T-cell (primary cell): ENCODE data around the gene ALG12. TPM values are rescaled to one million over a fixed set of nuclear protein-coding genes. Genes with fewer than 3 reads are reported as not detected.
A peak's percentile ranks its signal among the peaks of the same experiment; 100 is the strongest.

ENCODE experiments used
- ATAC-seq, 4 experiments: fragments of 200-7000 bp in 3 of 4; fragments of 150-1000 bp in 1 of 4; cut with Tn5 transposase; replicated peaks in 1 of 4; 1 replicate in 3 of 4; 2 replicates in 1 of 4; pipeline ENCODE4 v1.10.0; 2021; ENCODE audit warnings: moderate library complexity in 3 of 4, mild to moderate bottlenecking in 2 of 4, moderate number of reproducible peaks in 1 of 4
- CTCF ChIA-PET, 2 donors: fragments of 300-600 bp; sonication (Branson Sonifier 250); formaldehyde crosslinking; loops; one replicate each; lab custom pipeline; 2022; ENCODE audit warnings: antibody characterized with exemption in 2 of 2; lab: Charles Lee
- POLR2A ChIA-PET, 2 donors: fragments of 300-600 bp; sonication (Branson Sonifier 250); formaldehyde crosslinking; loops; one replicate each; lab custom pipeline; 2022; ENCODE audit warnings: antibody characterized with exemption in 2 of 2; lab: Charles Lee
- DNase-seq, 35 experiments: peaks; one replicate each; pipeline versions ENCODE4 v3.0.0 to v3.0.0-alpha.2; 2013 to 2023
- H3K27ac ChIP-seq: one replicate; pipeline ENCODE4 v1.5.1; 2013; ENCODE audit warnings: low read length
- H3K27me3 ChIP-seq, 2 experiments: replicated peaks in 1 of 2; 1 replicate in 1 of 2; 2 replicates in 1 of 2; pipeline versions ENCODE4 v1.6.1 to v1.7.0; 2013; ENCODE audit warnings: low read length in 1 of 2, mixed read lengths in 1 of 2; ENCODE audit not compliant: control insufficient read depth in 2 of 2, insufficient read depth in 2 of 2; ENCODE audit errors: extremely low read depth in 1 of 2
- H3K36me3 ChIP-seq, 2 donors: 1 replicate in 1 of 2; 2 replicates in 1 of 2; pipeline versions ENCODE4 v1.6.1 to v1.7.0; 2013; ENCODE audit warnings: low read length in 1 of 2; ENCODE audit not compliant: control insufficient read depth in 2 of 2, insufficient read depth in 1 of 2; ENCODE audit errors: extremely low read depth in 1 of 2
- H3K4me1 ChIP-seq, 2 experiments: 1 replicate in 1 of 2; 2 replicates in 1 of 2; pipeline versions ENCODE4 v1.6.1 to v1.7.0; 2013; ENCODE audit warnings: low read length in 2 of 2, mixed read lengths in 1 of 2; ENCODE audit not compliant: insufficient read depth in 2 of 2, control insufficient read depth in 1 of 2; ENCODE audit errors: extremely low read depth in 1 of 2
- H3K4me3 ChIP-seq, 2 donors: 1 replicate in 1 of 2; 2 replicates in 1 of 2; pipeline versions ENCODE4 v1.5.1 to v1.7.0; 2013; ENCODE audit warnings: mild to moderate bottlenecking in 2 of 2, low read length in 1 of 2, moderate library complexity in 1 of 2; ENCODE audit not compliant: control insufficient read depth in 1 of 2; ENCODE audit errors: extremely low read depth in 1 of 2
- H3K9me3 ChIP-seq: 2 replicates; pipeline ENCODE4 v1.7.0; 2013
- H3K27ac Mint-ChIP-seq, 2 donors: one replicate each; pipeline ENCODE4 v1.8.0; 2020 to 2021; ENCODE audit warnings: mild to moderate bottlenecking in 2 of 2, mixed read lengths in 2 of 2
- H3K27me3 Mint-ChIP-seq, 2 donors: one replicate each; pipeline ENCODE4 v1.8.0; 2021 to 2022; ENCODE audit warnings: mixed read lengths in 2 of 2
- H3K36me3 Mint-ChIP-seq: one replicate; pipeline ENCODE4 v1.8.0; 2021; ENCODE audit warnings: mixed read lengths
- H3K4me1 Mint-ChIP-seq, 3 donors: one replicate each; pipeline ENCODE4 v1.8.0; 2020 to 2022; ENCODE audit warnings: mixed read lengths in 3 of 3, mild to moderate bottlenecking in 1 of 3
- H3K4me3 Mint-ChIP-seq, 3 donors: one replicate each; pipeline ENCODE4 v1.8.0; 2020 to 2022; ENCODE audit warnings: mild to moderate bottlenecking in 3 of 3, mixed read lengths in 3 of 3, moderate library complexity in 3 of 3
- H3K9me3 Mint-ChIP-seq, 3 donors: one replicate each; pipeline ENCODE4 v1.8.0; 2020 to 2022; ENCODE audit warnings: mixed read lengths in 3 of 3
- WGBS: methylation state at CpG from one replicate; pipeline ENCODE4 v1.1.5; 2013; ENCODE audit warnings: missing lambda C conversion rate; ENCODE audit not compliant: insufficient coverage; 5-methylcytosine and 5-hydroxymethylcytosine counted together
- total RNA-seq, 35 experiments: library from RNA in 6 of 35; stranded (reverse) in 6 of 35; fragments of 120-200 nt in 1 of 35; gene quantifications; one replicate each; pipeline versions ENCODE4 v1.2.1 to v1.2.4 and lab custom pipeline; 2013 to 2026

Gene ALG12
- total RNA-seq, 5 donors from 2014 or later (not counting 1 experiment from before 2014, with no cell fraction given): 15.7 to 22.1 (median 15.9) TPM

- POLR2A ChIA-PET: interaction anchor here (0.5 to 1.0 kb wide), 3 partner anchors 31 to 104 kb away, joined by 3 to 4 read pairs (median 3); no protein-coding TSS in a partner anchor
- H3K27ac ChIP-seq: peak overlapping the region; percentile 96
- peaks cover 8 to 28% (median 21%) of the 10 kb centered on the region in 3 donors for H3K4me1 Mint-ChIP-seq
- CTCF ChIA-PET: interaction anchor here in 1 of 2 donors (0.7 to 1.6 kb wide), 2 partner anchors 26 to 387 kb away, joined by 6 to 7 read pairs; no protein-coding TSS in a partner anchor
- H3K36me3 Mint-ChIP-seq: no peaks in the 10 kb centered on the region
- no peaks in the 10 kb centered on the region for H3K27me3 Mint-ChIP-seq
- DNase-seq (peak; percentile 71 to 95 (median 89)), ATAC-seq (peak; percentile 72 to 81 (median 75))
- peak overlapping the region; percentile 74 to 85 for H3K27ac Mint-ChIP-seq
- H3K4me3 ChIP-seq: peak overlapping the region; percentile 40 to 50
- WGBS: under 1% methylated on average over 42 of the region's 52 CpGs
- peak overlapping the region; percentile 61 to 64 (median 64) for H3K4me3 Mint-ChIP-seq
- peaks cover 0 to 2% (median 0%) of the 10 kb centered on the region in 3 donors for H3K9me3 Mint-ChIP-seq
- H3K4me1 ChIP-seq: peaks cover 12 to 44% of the 10 kb centered on the region in 2 experiments
- H3K36me3 ChIP-seq: no peaks in the 10 kb centered on the region
- no peaks in the 10 kb centered on the region for H3K9me3 ChIP-seq
- no peaks in the 10 kb centered on the region for H3K27me3 ChIP-seq
Measured at GRCh38 chr22:49936018-49936972, 18.1 kb upstream of the ALG12 start.

- H3K27me3 Mint-ChIP-seq: no peaks in the 10 kb centered on the region
- DNase-seq (peak in 3 of 35 experiments; percentile 25 to 58 (median 26)), ATAC-seq (no peak)
- Histone ChIP-seq H3K4me3 (peak overlapping the region in 1 of 2 donors; percentile 50), H3K27me3 (no peaks in the 10 kb centered on the region), H3K4me1 (peaks cover 17 to 52% of the 10 kb centered on the region in 2 experiments), H3K36me3 (no peaks in the 10 kb centered on the region), H3K9me3 (no peaks in the 10 kb centered on the region), H3K27ac (peak overlapping the region; percentile 96)
- WGBS: no CpG with 5 or more reads among the region's 16 CpGs
- H3K4me1 Mint-ChIP-seq: peaks cover 15 to 34% (median 26%) of the 10 kb centered on the region in 3 donors
- no peak overlapping the region for H3K27ac Mint-ChIP-seq
- H3K9me3 Mint-ChIP-seq: no peaks in the 10 kb centered on the region
- ChIA-PET POLR2A (interaction anchor here (0.6 to 1.0 kb wide), 2 partner anchors 32 to 104 kb away, joined by 3 to 4 read pairs; no protein-coding TSS in a partner anchor), CTCF (interaction anchor here in 1 of 2 donors (1.6 kb wide), 1 partner anchor 27 kb away, joined by 7 read pairs; no protein-coding TSS in a partner anchor)
- peak overlapping the region in 1 of 3 donors; percentile 64 for H3K4me3 Mint-ChIP-seq
- no peaks in the 10 kb centered on the region for H3K36me3 Mint-ChIP-seq
Measured at GRCh38 chr22:49935561-49935960, 17.3 kb upstream of the ALG12 start.

DNA sequence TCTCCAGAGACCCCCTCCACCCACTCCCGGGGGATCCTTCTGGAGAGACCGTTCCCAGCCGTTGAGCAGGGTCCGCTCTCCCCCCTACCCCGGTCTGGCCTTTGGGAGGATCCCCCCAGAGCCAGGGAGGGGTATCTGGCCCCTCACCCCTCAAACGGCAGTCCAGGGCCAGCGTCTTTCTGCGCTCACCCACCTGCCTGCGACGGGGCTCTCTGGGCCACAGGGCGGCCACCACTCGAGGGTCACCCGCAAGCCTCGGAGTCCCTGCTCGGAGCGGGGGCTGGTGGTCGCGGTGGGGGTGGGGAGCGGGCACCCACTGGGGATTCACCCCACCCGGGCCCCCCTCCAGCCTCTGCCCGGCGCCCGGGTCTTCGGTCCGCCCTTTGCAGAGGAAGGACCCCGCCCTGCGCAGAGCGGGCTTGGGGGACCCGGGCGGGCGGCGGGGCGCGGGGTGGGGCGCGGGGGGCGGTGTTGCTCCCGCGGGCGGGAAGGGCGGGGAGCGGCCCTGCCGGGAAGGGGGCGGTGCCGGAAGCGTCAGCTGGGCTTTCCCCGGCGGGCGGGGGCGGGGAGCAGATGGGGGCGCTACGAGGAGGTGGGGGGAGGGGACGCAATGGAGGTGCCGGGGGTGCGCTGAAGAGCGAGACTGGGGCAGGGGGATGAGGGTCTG, 16.8 kb upstream of the ALG12 start:
- CTCF ChIA-PET: no interaction called here
- H3K36me3 ChIP-seq: no peaks in the 10 kb centered on the region
- peak overlapping the region; percentile 27 to 42 for H3K4me3 ChIP-seq
- H3K9me3 Mint-ChIP-seq: no peaks in the 10 kb centered on the region
- H3K36me3 Mint-ChIP-seq: no peaks in the 10 kb centered on the region
- 13% methylated on average over 15 of the region's 56 CpGs for WGBS
- no peaks in the 10 kb centered on the region for H3K27me3 ChIP-seq
- no peaks in the 10 kb centered on the region for H3K27me3 Mint-ChIP-seq
- ATAC-seq: peak; percentile 28 to 32 (median 32)
- H3K4me3 Mint-ChIP-seq: peak overlapping the region in 2 of 3 donors; percentile 9 to 64
- no peaks in the 10 kb centered on the region for H3K9me3 ChIP-seq
- peaks cover 22 to 57% of the 10 kb centered on the region in 2 experiments for H3K4me1 ChIP-seq
- peak overlapping the region in 1 of 2 donors; percentile 69 for H3K27ac Mint-ChIP-seq
- peak; percentile 64 to 92 (median 84) for DNase-seq
- peak overlapping the region; percentile 91 for H3K27ac ChIP-seq
- H3K4me1 Mint-ChIP-seq: peaks cover 20 to 39% (median 29%) of the 10 kb centered on the region in 3 donors
- POLR2A ChIA-PET: no interaction called here

DNA sequence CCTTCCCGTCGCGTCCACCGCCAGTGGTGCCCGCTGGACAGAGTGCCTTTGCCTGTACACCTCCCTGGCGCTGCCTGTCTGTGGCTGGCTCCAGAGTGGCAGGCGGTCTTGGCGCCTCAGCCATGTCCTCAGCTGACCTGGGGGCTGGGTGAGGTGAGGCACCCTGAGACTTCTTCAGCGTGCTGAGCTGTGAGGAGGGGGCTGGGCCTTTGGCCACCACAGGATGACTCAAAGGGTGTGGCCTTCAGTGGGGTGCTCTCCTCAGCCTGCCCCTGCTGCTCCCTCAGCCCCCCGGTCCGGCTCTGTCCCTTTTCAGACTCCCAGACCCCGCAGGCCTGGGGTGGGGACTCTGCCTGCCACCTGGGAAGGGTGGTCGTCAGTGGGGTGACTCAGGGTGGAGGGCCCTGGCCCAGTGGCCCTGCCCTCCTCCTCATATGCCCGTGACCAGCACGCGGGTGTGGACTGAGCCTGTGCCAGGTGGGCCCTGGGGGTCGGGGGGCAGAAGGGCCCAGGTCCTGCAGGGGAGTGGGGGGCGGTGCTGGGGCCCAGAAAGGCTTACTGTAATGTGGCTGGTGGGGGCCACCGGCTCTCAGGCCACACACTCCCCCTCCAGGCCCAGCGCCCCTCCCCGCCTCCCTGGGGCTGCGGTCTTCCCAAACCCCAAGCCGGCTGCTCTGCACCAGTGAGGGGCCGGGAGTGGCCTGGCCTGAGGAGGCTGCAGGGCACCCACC, 16.1 kb upstream of the ALG12 start:
- no peaks in the 10 kb centered on the region for H3K36me3 Mint-ChIP-seq
- no peaks in the 10 kb centered on the region for H3K27me3 Mint-ChIP-seq

GRCh38 chr22:49933236-49934159, 15.3 kb upstream of the ALG12 start:
- peak overlapping the region; percentile 91 for H3K27ac ChIP-seq
- H3K27ac Mint-ChIP-seq: peak overlapping the region; percentile 84
- no peaks in the 10 kb centered on the region for H3K9me3 ChIP-seq
- no peak for ATAC-seq
- H3K4me3 ChIP-seq: no peak overlapping the region
- POLR2A ChIA-PET: no interaction called here
- CTCF ChIA-PET: no interaction called here
- H3K36me3 Mint-ChIP-seq: no peaks in the 10 kb centered on the region
- peaks cover 25 to 68% of the 10 kb centered on the region in 2 experiments for H3K4me1 ChIP-seq
- peaks cover 21 to 41% (median 29%) of the 10 kb centered on the region in 3 donors for H3K4me1 Mint-ChIP-seq
- no peak for DNase-seq
- WGBS: 88% methylated on average over 21 of the region's 27 CpGs
- H3K4me3 Mint-ChIP-seq: peak overlapping the region in 2 of 3 donors; percentile 34 to 64
- no peaks in the 10 kb centered on the region for H3K36me3 ChIP-seq
- H3K27me3 ChIP-seq: peaks cover 0 to 4% of the 10 kb centered on the region in 2 experiments
- no peaks in the 10 kb centered on the region for H3K27me3 Mint-ChIP-seq
- no peaks in the 10 kb centered on the region for H3K9me3 Mint-ChIP-seq

More for the DNA sequence above, 16.1 kb upstream of the ALG12 start:
- Histone ChIP-seq H3K27ac (peak overlapping the region; percentile 91), H3K4me1 (peaks cover 25 to 62% of the 10 kb centered on the region in 2 experiments), H3K4me3 (peak overlapping the region; percentile 27 to 42), H3K36me3 (no peaks in the 10 kb centered on the region), H3K27me3 (no peaks in the 10 kb centered on the region), H3K9me3 (no peaks in the 10 kb centered on the region)
- Mint-ChIP-seq H3K27ac (peak overlapping the region; percentile 27 to 84), H3K9me3 (no peaks in the 10 kb centered on the region), H3K4me1 (peaks cover 21 to 42% (median 29%) of the 10 kb centered on the region in 3 donors), H3K4me3 (peak overlapping the region in 2 of 3 donors; percentile 34 to 64)
- ChIA-PET CTCF (no interaction called here), POLR2A (no interaction called here)
- no peak for ATAC-seq
- DNase-seq: peak in 19 of 35 experiments; percentile 20 to 60 (median 37)
- 63% methylated on average over 12 of the region's 24 CpGs for WGBS
